GM18507 (cell line): ENCODE measurements around the gene PARP2.
"Not testable (repeated sequence)": the region's sequence is repeated elsewhere in the genome, so short reads cannot be mapped to it uniquely, and the experiment has no call there.

Experiments used
- DNase-seq: peaks from one replicate; pipeline ENCODE4 v3.0.0; 2011; ENCODE audit warnings: low read depth; ENCODE audit not compliant: insufficient read length; ENCODE audit errors: extremely low spot score
- FAIRE-seq: peaks from 2 replicates; lab custom pipeline; 2011; peaks lifted over from hg19 to GRCh38; lab: Jason Lieb, UNC

The PARP2 gene

GRCh38 chr14:20341646-20342045 is 1.8 kb upstream of the PARP2 start:
- DNase-seq: no peak
- FAIRE-seq: no peak

DNA sequence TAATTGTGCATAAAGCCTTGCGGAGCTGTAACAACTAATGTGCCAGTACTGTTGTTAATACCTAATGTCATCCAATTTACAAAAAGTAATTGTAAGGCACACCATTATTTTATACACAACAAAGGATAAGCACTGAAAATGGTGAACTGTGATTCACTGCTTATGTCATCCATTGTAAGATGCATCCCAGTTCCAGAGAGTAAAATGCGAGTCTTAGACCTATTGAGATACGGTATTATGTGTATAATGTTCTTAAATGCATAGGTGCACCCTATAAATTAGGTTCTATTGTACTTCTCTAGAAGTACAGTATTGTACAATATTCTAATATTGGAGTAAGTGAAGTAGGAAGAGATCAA is 406 bp downstream of the PARP2 start:
- DNase-seq (no peak), FAIRE-seq (no peak)

DNA sequence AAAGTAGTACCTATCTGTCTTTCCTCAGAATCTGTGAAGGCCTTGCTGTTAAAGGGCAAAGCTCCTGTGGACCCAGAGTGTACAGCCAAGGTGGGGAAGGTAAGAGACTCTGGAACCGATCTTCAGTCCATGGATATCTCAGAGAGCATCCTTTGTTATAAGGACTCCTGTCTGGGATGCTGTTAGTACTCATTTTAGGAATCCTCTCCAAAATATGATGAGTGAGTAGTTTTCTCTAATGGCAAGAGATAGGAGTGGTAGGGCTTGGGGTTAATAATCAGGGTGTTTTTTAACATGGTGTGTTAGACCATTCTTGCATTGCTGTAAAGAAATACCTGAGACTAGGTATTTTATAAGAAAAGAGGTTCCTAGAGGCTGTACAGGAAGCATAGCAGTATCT is 1.9 kb downstream of the PARP2 start:
- DNase-seq (no peak), FAIRE-seq (no peak)

DNA sequence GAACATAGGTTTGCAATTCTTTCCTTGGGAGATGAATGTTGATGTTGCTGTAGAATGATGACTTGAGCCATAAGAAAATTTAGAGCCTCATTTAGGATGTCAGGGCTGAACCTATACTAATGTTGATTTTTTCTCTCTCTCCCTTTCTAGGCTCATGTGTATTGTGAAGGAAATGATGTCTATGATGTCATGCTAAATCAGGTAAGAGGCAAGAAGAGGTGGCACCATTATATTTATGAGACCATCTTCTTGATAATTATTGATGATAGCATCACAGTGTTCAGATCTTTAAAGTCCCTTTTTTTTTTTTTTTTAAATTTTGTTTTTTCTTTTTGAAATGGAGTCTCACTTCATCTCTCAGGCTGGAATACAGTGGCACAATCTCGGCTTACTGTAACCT is 3.3 kb downstream of the PARP2 start:
- FAIRE-seq (no peak), DNase-seq (no peak)

DNA sequence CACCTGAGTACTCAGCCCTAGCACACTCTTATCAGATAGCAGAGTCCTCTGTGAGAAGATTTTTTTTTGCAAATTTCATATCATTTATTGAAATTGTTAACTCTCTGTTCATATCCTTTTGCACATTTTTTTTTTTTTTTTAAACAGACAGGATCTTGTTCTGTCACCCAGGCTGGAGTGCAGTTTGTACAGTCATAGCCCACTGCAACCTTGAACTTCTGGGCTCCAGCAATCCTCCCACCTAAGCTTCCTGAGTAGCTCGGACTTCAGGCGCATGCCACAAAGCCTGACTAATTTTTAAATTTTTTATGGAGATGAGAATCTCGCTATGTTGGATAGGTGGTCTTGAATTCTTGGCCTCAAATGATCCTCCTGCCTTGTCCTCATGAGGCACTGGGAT is 4.3 kb downstream of the PARP2 start:
- FAIRE-seq (no peak), DNase-seq (no peak)

DNA sequence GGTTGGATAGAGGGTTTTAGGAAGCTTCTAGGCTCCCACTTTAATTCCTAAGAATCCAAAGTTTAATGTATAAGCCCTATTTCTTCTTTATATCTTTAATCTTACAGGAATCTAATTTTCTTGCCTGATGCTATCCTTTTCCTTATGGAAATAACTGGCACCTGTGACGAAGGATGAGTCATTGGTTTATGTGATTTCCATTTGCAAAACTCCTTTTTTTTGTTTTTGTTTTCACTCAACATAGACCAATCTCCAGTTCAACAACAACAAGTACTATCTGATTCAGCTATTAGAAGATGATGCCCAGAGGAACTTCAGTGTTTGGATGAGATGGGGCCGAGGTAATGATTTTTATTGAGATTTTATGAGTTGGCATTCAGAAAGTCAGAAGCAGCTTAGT is 6.8 kb downstream of the PARP2 start:
- DNase-seq (no peak), FAIRE-seq (no peak)

GRCh38 chr14:20350860-20351259 is 7.4 kb downstream of the PARP2 start:
- DNase-seq: no peak
- no peak for FAIRE-seq

DNA sequence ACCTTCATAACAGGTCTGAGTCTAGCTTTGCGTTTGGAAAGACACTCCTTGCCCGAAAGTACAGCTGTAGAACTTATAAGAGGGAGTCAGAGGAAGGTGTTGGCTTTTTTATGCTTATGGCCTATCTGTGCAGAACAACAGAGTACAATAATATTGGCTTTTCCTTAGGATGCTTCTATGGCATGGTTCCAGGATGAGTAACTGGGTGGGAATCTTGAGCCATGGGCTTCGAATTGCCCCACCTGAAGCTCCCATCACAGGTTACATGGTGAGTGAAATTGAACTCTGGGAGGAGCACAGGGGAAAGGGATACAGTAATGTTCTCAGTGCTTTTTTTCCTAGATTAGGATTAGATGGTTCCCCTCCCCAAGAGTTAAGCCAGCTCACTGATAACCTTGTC is 13.0 kb downstream of the PARP2 start:
- FAIRE-seq (no peak), DNase-seq (no peak)

- FAIRE-seq, DNase-seq: not testable (repeated sequence)
Measured at GRCh38 chr14:20358474-20358873, 15.0 kb downstream of the PARP2 start.

DNA sequence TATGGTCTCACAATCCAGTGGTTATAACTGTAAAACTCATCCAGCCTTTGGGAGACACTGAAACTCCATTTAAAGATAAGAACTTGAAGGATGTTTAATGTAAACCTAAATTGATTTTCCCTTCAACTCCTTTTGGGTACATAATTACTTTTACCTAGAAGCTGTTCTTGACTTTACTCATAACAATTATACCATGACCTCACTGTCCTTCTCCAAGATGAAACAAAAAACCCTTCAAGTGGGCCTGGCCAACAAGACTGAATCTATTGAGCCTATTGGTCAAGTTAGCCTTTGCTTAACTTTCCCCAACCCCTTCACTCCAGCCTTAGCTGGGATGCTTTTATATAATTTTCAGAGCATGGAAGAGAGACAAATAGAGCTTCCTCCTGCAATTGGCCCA is 22.5 kb downstream of the PARP2 start:
- FAIRE-seq (no peak), DNase-seq (no peak)

- FAIRE-seq (no peak), DNase-seq (no peak)
Measured at GRCh38 chr14:20372796-20373195, 29.4 kb downstream of the PARP2 start.

DNA sequence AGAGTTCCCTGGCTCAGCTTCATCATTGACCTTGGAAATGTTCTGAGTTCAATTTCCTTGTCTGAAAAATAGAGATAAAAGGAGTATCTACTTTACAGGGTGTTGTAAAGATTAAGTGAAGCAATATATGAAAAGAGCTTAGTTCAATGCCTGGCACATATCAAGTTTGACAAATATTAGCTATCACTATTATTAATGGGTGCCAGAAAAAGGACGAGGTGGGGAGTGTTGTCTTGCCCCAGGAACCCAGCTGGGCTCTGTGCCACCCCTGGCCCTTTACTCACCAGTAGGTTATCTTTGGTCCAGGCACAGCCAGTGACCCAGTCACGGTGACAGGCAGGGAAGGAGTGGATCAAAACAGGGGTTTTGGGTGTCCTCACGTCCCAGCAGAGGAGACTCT is 32.0 kb downstream of the PARP2 start:
- DNase-seq: no peak
- no peak for FAIRE-seq

DNA sequence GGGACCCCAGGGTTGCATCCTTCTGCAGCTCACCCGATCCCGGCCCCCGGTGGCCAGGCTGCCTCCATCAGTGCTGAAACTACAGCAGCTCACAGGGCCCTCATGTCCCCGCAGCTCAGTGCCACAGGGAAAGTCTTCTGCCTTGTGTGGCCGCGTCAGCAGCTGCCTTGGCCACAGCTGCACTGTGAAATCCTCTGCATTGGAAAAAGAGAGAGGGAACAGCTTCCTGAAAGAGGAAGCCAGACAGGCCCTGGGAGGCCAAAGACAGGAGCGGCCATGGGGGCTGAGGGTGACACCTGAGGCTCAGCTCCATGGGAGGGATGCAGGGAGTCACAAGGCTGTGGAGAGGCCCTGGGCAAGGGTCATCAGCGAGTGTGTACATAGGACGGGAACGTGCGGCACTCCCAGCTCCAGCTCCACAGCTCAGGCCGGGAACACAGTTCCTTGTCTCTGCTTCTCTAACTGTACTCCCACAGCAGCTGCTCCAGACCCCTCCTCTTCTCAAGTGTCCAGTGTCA is 32.7 kb downstream of the PARP2 start:
- DNase-seq: no peak
- FAIRE-seq: no peak

DNA sequence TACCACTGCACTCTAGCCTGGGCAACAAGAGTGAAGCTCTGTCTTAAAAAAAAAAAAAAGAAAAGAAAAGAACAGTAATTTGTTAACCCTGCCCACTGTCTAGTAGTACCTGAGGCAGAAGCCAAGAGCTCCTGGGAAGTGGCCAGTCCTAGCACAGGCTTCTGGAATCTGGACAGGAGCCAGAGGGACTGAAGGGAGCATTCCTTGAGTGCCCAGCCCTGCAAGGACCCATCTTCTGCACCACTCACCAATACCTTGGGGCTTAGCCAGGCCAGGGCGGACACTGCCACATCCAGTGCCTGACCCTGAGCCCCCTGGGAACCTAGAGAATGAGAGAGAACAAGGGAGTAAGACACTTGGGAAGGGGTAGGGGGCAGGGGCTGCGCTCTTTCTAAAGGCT is 33.7 kb downstream of the PARP2 start:
- no peak for FAIRE-seq
- no peak for DNase-seq

DNA sequence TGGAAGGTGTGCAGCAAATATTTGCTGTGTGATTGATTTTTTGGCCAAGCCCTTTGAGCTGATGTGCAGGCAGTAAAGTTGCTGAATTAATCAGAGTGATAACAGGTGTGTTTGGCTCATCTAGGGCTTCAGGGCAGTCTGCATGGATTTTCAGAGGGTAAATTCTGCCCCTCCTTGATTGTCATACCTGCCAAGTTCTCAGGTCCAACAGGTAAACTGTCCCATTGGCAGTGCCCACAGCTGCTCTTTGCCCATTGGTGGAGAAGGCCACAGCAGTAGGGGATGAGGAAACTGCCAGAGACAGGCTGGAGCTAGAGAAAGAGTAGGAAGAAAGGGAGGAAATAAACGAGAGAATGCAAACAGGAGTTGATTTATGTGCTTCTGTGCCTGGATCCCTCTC is 36.3 kb downstream of the PARP2 start:
- DNase-seq (no peak), FAIRE-seq (no peak)

GRCh38 chr14:20380681-20381080 is 37.2 kb downstream of the PARP2 start:
- DNase-seq: no peak
- no peak for FAIRE-seq

DNA sequence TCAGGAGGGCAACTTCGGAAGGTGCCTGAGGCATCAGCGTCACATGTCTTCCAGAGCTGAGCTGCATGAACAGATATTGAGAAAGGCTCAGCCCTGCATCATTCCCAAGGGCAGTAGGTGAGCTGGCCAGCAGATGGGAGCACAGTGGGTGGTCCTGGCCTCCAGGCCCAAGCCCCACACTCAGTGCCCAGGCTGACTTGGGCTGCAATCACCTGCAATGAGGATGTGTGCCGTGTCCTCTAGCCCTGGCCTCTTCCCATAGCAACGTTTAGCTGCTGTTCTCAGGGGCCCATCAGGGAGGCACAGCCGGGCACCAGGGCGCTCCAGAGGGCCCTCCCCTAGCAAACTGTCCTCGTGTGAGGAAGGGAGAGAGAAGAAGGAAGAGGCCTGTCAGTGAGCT is 37.9 kb downstream of the PARP2 start:
- FAIRE-seq: no peak
- DNase-seq: no peak

DNA sequence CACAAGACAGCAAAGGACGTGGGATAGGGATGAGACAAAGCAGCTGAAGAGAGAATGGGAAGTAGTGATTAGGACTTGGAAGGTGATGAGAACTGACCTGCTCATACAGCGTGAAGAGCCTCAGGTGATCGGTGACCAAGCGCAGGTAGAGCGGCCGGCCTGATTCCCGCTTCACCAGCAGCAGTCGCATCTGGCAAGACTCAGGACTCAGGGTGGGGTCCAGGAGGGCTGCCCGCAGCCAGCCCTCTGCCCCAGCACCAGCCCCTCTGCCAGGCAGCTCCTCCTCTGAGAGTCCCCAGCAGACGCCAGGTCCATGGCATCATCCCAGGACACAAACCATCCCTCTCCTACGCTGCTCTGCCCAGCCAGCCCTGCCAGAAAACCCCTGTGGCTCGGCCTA is 39.1 kb downstream of the PARP2 start:
- DNase-seq (no peak), FAIRE-seq (no peak)

DNA sequence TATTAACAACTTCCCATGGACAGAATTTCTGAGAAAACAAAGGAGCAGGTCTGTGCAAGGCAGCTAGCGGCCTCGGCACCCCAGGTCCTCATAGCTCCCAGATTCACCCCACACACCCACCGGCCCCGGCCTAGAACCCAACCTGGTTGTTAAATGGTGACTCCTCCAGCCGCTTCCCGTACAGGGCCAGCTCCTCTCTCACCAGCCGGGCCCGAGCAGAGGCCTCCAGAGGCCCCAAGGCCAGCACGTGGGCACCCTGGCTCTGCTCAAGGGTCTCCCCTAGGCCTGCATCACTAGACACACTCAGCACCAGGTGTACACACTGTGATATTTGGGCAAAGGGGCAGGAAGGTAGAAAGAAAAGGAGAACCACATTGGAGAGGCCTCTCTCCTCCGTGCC is 39.6 kb downstream of the PARP2 start:
- DNase-seq (no peak), FAIRE-seq (no peak)

DNA sequence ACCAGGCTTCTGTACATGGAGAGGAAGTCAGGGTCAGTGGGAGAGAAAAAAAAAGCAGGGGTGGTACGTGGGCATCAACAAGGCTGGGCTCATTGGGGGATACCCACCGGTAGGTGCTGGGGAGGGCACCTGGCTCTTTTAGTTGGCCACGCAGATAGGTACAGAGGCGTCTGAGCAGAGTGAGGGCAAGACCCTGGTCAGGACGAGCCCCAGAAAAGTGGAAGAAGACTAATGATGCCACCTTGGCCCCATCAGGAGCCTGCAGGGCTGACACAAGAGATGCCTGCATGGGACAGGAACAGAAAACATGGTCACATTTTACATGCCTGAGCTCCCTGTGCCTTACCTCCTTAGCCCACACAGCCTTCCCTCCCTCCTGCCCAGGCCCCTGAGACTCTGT is 40.2 kb downstream of the PARP2 start:
- no peak for DNase-seq
- FAIRE-seq: no peak

- FAIRE-seq (no peak), DNase-seq (no peak)
Measured at GRCh38 chr14:20384321-20384720, 40.9 kb downstream of the PARP2 start.

- no peak for DNase-seq
- FAIRE-seq: no peak
Measured at GRCh38 chr14:20384886-20385285, 41.5 kb downstream of the PARP2 start.
